Measurements from ENCODE around the gene GSTA2. TPM values are rescaled to one million over a fixed set of nuclear protein-coding genes. Genes with fewer than 3 reads are reported as not detected.

Gene GSTA2
- total and polyA plus RNA-seq, 2 of the 13 experiments (the other 11 are each of a cell fraction or from before 2014, with no cell fraction given) = 0.75 to 13.7 TPM

DNA sequence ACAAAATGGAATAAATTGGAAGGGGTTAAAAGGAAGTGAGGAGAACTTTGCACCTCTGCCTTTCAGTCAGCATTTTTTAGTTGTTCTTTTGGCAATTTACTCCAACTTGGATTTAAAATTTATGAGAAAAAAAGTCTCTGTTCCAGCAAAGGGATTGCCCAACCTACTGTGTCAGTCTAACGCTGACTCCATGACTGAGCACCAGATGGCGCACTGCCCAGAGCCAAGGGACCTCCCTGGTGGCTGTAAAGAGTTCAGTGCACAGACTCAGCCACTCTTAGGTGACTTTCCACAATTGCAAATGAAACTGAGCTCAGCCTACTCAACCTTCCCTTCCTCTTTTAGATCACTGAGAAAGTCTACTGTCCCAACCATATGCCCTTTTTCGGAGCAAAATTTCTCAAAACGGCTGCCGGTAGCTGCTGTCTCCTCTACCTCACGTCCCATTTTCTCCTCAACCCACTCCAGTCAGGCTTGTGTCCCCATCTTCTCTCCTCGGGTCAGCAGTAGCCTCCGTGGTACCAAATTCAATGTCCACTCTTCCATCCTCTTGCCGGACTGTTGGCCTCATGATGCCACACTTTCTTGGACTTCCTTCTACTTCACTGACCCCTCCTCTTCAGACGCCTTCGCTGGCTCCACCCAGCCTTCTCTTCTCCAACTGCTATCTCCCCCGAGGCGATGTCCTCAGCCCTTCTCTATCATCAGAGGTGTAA, 38.7 kb downstream of the GSTA2 start (continued):
- TF ChIP-seq, protein P1, sequence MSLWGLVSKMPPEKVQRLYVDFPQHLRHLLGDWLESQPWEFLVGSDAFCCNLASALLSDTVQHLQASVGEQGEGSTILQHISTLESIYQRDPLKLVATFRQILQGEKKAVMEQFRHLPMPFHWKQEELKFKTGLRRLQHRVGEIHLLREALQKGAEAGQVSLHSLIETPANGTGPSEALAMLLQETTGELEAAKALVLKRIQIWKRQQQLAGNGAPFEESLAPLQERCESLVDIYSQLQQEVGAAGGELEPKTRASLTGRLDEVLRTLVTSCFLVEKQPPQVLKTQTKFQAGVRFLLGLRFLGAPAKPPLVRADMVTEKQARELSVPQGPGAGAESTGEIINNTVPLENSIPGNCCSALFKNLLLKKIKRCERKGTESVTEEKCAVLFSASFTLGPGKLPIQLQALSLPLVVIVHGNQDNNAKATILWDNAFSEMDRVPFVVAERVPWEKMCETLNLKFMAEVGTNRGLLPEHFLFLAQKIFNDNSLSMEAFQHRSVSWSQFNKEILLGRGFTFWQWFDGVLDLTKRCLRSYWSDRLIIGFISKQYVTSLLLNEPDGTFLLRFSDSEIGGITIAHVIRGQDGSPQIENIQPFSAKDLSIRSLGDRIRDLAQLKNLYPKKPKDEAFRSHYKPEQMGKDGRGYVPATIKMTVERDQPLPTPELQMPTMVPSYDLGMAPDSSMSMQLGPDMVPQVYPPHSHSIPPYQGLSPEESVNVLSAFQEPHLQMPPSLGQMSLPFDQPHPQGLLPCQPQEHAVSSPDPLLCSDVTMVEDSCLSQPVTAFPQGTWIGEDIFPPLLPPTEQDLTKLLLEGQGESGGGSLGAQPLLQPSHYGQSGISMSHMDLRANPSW (CRISPR knock-in tag; IDR thresholded peaks at IDR 0.05; ENCODE audit: borderline replicate concordance) = peak; percentile 61; the same call in 1 of the 2 replicates
- no peak for TF ChIP-seq TP53 (CRISPR knock-in tag; conservative IDR thresholded peaks at IDR 0.05)
- TF ChIP-seq ZC3H13 (CRISPR knock-in tag; IDR thresholded peaks at IDR 0.05) = no peak
- no peak for TF ChIP-seq EEA1 (CRISPR knock-in tag; IDR thresholded peaks at IDR 0.05; ENCODE audit: borderline replicate concordance)
- TF ChIP-seq ZNF296 (CRISPR knock-in tag; conservative IDR thresholded peaks at IDR 0.05) = no peak
- no peak for TF ChIP-seq SRSF4 (IDR thresholded peaks at IDR 0.05; ENCODE audit: low read depth, low read length, poor library complexity, severe bottlenecking)
- TF ChIP-seq ATF7 (IDR thresholded peaks at IDR 0.05) = no peak
- TF ChIP-seq ATF7 (CRISPR knock-in tag; IDR thresholded peaks at IDR 0.05) = no peak
- TF ChIP-seq SMC3 (IDR thresholded peaks at IDR 0.05; ENCODE audit: low read length) = peak; percentile 100
- no peak for TF ChIP-seq TGIF2 (CRISPR knock-in tag; IDR thresholded peaks at IDR 0.05)
- TF ChIP-seq, protein P2, sequence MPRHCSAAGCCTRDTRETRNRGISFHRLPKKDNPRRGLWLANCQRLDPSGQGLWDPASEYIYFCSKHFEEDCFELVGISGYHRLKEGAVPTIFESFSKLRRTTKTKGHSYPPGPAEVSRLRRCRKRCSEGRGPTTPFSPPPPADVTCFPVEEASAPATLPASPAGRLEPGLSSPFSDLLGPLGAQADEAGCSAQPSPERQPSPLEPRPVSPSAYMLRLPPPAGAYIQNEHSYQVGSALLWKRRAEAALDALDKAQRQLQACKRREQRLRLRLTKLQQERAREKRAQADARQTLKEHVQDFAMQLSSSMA (CRISPR knock-in tag; IDR thresholded peaks at IDR 0.05) = peak; percentile 17
- no peak for TF ChIP-seq SMYD3 (CRISPR knock-in tag; IDR thresholded peaks at IDR 0.05)
- TF ChIP-seq HMG20B (CRISPR knock-in tag; conservative IDR thresholded peaks at IDR 0.05) = no peak
- TF ChIP-seq FLYWCH1 (CRISPR knock-in tag; IDR thresholded peaks at IDR 0.05) = no peak
- TF ChIP-seq, protein P3, sequence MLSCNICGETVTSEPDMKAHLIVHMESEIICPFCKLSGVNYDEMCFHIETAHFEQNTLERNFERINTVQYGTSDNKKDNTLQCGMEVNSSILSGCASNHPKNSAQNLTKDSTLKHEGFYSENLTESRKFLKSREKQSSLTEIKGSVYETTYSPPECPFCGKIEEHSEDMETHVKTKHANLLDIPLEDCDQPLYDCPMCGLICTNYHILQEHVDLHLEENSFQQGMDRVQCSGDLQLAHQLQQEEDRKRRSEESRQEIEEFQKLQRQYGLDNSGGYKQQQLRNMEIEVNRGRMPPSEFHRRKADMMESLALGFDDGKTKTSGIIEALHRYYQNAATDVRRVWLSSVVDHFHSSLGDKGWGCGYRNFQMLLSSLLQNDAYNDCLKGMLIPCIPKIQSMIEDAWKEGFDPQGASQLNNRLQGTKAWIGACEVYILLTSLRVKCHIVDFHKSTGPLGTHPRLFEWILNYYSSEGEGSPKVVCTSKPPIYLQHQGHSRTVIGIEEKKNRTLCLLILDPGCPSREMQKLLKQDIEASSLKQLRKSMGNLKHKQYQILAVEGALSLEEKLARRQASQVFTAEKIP (CRISPR knock-in tag; IDR thresholded peaks at IDR 0.05; ENCODE audit: borderline replicate concordance) = no peak
- peak; percentile 48; the same call in 1 of the 2 replicates for TF ChIP-seq KDM4B (CRISPR knock-in tag; IDR thresholded peaks at IDR 0.05)
- TF ChIP-seq RNF2 (conservative IDR thresholded peaks at IDR 0.05; ENCODE audit: low read depth) = no peak
- no peak for TF ChIP-seq KDM6A (CRISPR knock-in tag; IDR thresholded peaks at IDR 0.05; ENCODE audit: low read depth)
- TF ChIP-seq AHR (CRISPR knock-in tag; IDR thresholded peaks at IDR 0.05) = no peak
- TF ChIP-seq ZBTB38 (CRISPR knock-in tag; IDR thresholded peaks at IDR 0.05) = no peak
- TF ChIP-seq TAF1 (CRISPR knock-in tag; IDR thresholded peaks at IDR 0.05) = no peak
- TF ChIP-seq TEAD2 (CRISPR knock-in tag; IDR thresholded peaks at IDR 0.05) = no peak
- TF ChIP-seq NFKBIZ (CRISPR knock-in tag; IDR thresholded peaks at IDR 0.05) = 0 out of 2 replicates have a peak, but pooled peaks have one; percentile 46
- TF ChIP-seq MBD4 (IDR thresholded peaks at IDR 0.05; ENCODE audit: borderline replicate concordance, low read length) = no peak
- no peak; the same call in 1 of the 2 replicates for TF ChIP-seq ZNF652 (CRISPR knock-in tag; IDR thresholded peaks at IDR 0.05; ENCODE audit: borderline replicate concordance, low read depth)
- TF ChIP-seq ZNF207 (IDR thresholded peaks at IDR 0.05; ENCODE audit: borderline replicate concordance) = no peak
- TF ChIP-seq STAT5B (CRISPR knock-in tag; IDR thresholded peaks at IDR 0.05) = no peak
- no peak for TF ChIP-seq ZNF740 (CRISPR knock-in tag; IDR thresholded peaks at IDR 0.05)
